GM12872 (cell line): ENCODE measurements around the gene EEIG1.

Source experiments
- CTCF ChIP-seq: IDR thresholded peaks from 3 replicates; pipeline ENCODE4 v1.5.1; 2011; ENCODE audit warnings: low read depth, mild to moderate bottlenecking, low read length, moderate library complexity; ENCODE audit not compliant: insufficient read depth

Gene EEIG1

GRCh38 chr9:127953154-127953553 lies 27.6 kb downstream of the EEIG1 start:
- no peak for TF ChIP-seq CTCF

DNA sequence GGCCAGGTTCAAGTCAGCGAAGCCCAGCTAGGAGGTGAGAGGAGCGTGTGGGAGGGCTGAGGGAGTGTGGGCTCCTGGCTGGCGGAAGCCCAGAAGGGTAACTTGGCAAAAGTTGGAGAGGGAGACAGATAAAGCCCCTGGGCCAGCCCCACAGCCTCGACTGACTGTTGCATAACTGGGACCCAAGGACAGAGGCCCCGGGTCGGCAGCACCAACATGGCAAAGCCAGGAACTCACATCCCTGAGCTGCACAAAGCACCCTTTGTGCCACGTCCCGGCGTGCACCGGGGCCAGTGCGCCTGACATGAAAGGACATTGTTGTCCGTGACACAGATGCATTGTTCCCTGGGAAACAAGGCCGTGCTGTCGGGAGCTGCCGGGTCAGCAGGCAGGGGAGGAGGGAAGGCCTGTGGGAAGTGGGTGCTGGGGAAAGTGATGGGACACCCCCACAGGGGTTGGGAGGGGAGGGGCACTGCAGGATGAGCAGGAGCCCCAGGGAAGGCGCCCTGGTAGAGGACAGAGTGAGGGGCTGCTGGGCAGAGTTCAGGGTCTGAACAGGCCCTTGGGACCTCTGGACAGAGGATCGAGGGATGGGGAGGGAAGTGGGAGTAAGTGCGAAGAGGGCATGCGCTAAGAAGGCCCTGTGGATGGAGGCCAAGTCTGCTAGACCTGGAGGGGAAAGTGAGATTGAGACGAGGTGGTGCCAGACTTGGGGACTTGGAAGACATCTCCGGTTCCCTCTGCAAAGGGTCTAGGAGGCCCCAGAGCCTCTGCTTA lies 30.1 kb downstream of the EEIG1 start:
- no peak for TF ChIP-seq CTCF

DNA sequence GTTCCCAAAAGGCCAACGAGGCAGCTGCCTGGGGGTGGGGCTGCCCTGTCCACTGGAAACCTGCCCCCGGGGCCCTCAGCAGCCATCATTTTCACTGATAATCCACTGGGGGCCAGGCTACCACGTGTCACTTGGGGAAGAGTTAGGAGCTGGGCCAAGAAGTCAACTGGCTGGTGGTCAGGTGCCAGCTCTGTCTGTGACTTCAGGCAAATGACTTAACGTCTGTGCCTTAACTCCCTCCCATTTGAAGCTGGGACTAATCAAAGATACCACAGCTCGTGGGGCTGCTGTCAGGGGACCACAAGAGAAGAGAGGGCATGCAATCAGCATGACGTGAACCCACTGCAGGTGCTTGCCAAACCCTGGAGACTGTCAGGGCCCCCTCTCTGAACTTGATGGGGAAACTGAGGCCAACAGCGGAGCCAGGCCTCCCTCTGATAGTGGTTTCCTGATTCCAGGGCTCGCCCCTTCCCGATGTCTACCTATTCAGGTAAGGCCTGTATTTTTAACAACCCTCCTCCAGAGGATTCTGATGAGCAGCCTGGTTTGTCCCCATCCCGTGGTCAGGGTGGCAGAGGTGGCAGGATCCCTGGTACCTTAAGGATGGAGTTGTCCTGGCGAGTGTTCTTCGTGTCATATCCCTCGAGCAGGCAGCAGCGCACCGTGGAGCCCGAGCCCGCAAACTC lies 30.8 kb downstream of the EEIG1 start:
- no peak for TF ChIP-seq CTCF

GRCh38 chr9:127947841-127948710 lies 32.7 kb downstream of the EEIG1 start:
- TF ChIP-seq CTCF: no peak

GRCh38 chr9:127946728-127947127 lies 34.1 kb downstream of the EEIG1 start:
- TF ChIP-seq CTCF: no peak

GRCh38 chr9:127945942-127946341 lies 34.8 kb downstream of the EEIG1 start:
- TF ChIP-seq CTCF: no peak

- TF ChIP-seq CTCF: no peak
These were observed 35.5 kb downstream of the EEIG1 start for GRCh38 chr9:127945338-127945737.
